Measurements from ENCODE around the gene MAP3K19.

- TF ChIP-seq CTCF (IDR thresholded peaks at IDR 0.05) (no peak), POLR2A (IDR thresholded peaks at IDR 0.05) (no peak)
Observed at GRCh38 chr2:134944975-134945374, 102.3 kb downstream of the MAP3K19 start.

All from sigmoid colon (tissue), 3 donors.